Measurements from ENCODE around the gene CHD6.

The CHD6 gene, protein sequence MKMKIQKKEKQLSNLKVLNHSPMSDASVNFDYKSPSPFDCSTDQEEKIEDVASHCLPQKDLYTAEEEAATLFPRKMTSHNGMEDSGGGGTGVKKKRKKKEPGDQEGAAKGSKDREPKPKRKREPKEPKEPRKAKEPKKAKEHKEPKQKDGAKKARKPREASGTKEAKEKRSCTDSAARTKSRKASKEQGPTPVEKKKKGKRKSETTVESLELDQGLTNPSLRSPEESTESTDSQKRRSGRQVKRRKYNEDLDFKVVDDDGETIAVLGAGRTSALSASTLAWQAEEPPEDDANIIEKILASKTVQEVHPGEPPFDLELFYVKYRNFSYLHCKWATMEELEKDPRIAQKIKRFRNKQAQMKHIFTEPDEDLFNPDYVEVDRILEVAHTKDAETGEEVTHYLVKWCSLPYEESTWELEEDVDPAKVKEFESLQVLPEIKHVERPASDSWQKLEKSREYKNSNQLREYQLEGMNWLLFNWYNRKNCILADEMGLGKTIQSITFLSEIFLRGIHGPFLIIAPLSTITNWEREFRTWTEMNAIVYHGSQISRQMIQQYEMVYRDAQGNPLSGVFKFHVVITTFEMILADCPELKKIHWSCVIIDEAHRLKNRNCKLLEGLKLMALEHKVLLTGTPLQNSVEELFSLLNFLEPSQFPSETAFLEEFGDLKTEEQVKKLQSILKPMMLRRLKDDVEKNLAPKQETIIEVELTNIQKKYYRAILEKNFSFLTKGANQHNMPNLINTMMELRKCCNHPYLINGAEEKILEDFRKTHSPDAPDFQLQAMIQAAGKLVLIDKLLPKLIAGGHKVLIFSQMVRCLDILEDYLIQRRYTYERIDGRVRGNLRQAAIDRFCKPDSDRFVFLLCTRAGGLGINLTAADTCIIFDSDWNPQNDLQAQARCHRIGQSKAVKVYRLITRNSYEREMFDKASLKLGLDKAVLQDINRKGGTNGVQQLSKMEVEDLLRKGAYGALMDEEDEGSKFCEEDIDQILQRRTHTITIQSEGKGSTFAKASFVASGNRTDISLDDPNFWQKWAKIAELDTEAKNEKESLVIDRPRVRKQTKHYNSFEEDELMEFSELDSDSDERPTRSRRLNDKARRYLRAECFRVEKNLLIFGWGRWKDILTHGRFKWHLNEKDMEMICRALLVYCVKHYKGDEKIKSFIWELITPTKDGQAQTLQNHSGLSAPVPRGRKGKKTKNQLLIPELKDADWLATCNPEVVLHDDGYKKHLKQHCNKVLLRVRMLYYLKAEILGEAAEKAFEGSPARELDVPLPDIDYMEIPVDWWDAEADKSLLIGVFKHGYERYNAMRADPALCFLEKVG (N-terminal part only)

DNA sequence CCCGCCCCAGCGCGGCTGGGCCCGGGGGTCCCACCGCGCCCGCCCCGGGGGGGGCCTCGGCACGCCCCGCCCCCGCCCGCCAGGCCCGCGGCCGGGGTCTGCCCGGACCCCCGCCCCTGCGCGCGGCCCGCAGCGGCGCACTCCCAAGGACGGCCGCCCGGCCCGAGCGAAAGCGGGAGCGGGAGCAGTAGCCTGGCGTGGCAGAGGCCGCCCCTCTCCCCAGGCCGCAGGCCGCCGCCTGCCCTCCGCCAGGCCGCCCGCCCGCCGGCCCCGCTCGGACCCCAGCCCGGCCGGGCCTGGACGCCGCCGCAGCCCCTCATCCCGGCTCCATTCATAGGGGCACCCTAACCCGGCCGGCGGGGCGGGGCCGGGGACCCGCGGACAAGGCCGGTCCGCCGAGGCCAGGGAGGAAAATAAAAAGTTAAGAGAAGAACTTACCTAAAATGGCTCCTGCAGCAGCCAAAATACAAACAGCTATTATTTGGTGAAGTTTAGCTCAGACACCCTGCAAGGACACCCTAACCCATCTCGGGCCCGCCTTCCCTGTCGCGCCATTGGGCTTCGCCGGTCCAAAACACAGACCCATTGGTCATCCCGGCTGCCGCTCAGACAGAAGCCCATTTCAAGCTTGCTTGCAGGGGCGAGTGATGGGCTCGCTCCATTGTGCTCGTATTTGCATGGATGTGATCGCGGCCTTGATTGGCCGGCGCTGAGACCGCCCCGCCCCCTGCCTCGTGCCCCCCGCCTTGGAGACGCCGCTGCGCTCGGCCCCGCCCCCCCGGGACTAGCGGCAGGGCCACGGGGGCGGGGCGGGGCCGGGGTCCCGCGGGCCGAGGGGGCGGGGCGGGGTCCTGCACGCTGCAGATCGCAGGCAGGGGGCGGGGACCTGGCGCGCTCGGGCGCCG lies at the start of gene CHD6:
Gene CHD6 (minus strand): TSS at position 476 of the 905 bp plus-strand sequence. CDS start 67,040 bp downstream, outside the sequence.
- peak within 1 kb of the TSS; percentile 53 to 91 (median 82) for H3K27ac ChIP-seq
- H3K4me3 ChIP-seq: peak within 1 kb of the TSS; percentile 45 to 92 (median 70)

DNA sequence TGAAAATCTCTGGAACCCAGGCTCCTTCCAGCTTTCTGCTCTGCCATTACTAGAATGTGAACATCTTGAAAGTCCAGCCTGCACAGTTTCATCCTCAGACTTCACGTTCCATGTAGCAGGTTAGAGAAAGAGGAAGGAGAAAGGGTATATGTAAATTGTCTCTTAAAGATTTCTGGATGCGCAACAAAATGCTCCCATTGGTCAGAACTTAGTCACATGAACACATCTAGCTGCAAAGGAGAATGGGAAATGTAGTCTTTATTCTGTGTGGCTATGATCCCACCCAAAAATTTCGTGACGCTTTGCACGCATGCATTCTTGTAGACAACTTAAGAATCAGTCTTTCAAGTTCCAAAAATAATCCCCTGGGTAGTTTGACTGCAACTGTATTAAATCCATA lies 46.4 kb upstream of the CHD6 start:
- no peak overlapping the region for H3K4me3 ChIP-seq
- H3K27ac ChIP-seq: no peak overlapping the region

DNA sequence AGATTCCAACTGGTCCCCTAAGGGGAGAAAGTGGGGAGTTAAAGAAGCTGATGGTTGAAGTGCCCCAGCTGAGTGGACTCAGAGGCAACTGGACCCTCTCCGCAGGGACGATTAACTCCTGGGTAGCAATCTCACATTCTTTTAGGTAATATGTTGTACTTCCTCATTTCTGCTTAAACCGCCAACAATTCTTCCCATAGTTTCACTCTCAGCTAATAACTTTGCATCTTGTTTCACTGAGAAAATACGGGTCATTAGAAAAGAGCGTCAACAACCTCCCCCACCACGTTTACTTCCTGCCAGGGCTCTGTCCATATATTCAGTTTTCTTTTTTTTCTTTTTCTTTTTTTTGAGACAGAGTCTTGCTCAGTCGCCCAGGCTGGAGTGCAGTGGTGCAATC lies 39.5 kb upstream of the CHD6 start:
- no peak overlapping the region for H3K4me3 ChIP-seq
- H3K27ac ChIP-seq: no peak overlapping the region

DNA sequence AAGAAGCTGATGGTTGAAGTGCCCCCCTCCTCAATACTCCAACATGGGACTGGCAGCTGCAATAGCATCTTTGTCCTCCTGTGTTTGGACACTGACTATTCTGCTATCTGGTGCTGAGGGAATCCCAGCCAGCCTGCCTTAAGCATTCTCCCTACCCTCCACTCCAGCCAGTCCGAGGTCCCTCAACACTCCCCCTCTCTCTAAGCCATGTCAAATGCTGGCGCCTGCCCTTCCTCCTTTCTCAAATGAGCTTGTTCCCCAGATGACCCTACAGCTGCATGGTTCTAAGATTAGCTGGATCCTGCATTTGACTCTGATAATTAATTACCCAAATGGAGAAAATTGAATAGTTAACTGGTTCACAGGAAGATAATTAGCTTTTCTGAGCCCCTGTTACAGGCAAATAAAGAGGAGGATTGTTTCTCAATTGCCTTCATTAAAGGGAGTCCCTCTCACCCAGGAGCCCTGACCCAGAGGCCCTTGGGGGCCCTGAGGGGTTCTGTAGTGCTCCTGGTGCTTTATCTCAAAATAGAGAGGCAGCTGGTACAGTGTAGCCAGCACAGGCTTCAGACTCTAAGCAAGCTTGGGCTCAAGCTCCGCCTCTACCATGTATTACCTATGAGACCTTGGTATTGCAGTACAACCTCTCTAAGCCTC lies 37.9 kb upstream of the CHD6 start:
- no peak overlapping the region for H3K4me3 ChIP-seq
- no peak overlapping the region for H3K27ac ChIP-seq

DNA sequence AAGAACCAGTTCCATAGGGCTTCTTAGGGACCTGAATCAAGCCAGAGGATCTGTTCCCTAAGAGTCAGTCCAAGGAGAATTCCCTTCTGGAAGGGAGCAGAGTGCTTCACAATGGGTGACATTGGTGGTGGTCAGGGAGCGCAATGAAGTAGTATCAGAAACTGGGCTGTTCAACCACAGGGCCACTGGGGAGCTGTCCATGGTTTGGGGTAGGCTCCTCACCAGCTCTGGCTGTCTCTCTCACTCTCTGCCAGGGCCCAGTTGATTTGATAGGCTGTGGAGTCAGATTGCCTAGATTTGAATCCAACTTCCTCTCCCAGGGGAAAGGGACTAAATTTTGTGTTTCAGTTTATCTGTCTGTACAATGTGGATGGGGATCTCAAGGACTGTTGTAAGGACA lies 36.7 kb upstream of the CHD6 start:
- Histone ChIP-seq H3K4me3 (no peak overlapping the region), H3K27ac (no peak overlapping the region)

DNA sequence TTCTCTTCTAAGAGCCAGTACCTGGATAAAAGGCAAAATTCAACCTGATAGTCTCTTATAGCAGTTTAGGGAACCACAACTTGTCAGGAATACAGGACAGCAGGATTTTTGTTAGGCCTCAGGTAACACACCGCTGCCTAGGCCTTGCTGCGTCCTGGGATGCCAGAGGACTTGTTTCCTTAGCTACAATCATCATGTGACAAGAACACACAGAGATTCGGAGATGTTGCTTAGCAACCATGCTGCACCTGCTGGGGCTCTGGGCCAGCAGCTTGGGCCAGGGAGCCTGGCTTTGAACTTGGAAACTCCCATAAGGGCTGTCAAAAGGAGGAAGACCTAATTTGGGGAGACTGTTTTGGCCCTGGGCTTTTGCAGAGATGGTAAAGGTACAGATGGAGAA lies 36.1 kb upstream of the CHD6 start:
- Histone ChIP-seq H3K4me3 (no peak overlapping the region), H3K27ac (no peak overlapping the region)

DNA sequence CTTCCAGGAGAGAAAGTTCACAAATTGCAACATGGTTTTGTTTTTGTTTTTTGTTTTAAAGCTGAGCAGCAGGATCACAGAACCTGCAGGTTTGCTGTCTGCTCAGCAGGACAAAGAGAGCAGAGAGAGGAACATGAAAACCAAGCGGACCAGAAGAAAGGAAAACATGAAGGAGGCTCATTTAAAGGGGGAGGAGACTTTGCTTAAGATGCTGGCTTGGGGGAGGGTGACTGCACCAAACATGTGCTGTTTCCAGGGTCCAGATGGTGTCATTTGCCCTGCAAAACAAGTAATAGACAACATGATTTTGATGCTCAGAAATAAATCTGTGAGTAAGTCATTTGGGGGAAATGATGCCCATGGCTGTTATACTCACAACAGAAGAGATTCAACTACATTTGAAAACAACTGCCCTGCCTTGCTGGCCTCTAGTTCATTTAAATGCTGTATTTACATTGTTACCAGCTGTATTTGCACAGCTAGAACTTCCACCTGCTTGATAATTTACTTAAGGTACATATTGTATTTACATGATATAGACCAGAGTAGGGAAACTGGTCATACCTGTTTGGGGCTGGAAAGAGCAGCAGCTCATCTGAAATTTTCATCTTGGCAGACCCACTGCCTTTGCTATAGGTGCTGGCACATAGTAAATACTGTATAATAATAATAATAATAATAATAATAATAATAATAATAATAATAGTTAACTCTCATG lies 32.2 kb upstream of the CHD6 start:
- no peak overlapping the region for H3K4me3 ChIP-seq

DNA sequence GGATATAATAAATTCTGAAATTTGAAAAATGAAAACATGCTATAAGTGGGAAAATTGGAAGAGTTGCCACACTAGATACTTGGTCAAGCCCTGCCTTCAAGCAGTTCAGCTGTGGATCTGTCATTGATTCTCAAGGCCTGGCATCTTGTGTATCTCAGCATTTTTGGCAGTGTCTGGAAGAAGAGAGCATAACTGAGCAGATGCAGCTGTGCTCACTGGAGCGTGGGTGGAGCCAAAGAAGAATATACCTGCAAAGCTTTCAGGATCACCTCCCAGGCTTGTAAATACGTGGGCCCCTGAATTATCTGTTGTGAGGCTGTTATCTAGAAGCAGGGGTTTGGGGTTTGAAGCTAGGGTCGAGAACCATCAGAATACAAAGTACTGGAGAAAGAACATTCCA lies 31.3 kb upstream of the CHD6 start:
- peak overlapping the region in 6 of 21 experiments; percentile 10 to 61 (median 36) for H3K27ac ChIP-seq
- H3K4me3 ChIP-seq: no peak overlapping the region

More for the DNA sequence above, 32.2 kb upstream of the CHD6 start:
- peak overlapping the region in 7 of 21 experiments; percentile 22 to 61 (median 37) for H3K27ac ChIP-seq

DNA sequence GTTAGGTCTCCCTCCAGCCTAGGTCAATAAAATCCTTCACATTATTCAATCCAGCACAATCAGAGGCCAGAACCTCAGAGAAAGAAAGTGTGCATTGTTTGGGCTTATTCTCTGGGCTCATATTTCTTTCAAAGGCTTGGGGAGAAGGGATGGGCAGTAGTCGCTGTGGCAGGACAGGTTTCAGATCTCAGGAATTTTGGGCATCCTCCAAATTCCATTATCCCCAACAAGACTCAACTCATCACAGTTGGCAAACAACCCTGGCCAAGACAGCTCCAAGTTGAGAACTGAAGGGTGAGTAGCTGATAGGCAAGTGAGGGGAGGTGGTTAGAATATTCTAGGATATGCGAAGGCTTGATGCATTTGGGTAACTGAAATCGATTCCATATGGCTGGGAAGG lies 27.2 kb upstream of the CHD6 start:
- Histone ChIP-seq H3K27ac (peak overlapping the region in 7 of 21 experiments; percentile 14 to 73 (median 39)), H3K4me3 (no peak overlapping the region)

DNA sequence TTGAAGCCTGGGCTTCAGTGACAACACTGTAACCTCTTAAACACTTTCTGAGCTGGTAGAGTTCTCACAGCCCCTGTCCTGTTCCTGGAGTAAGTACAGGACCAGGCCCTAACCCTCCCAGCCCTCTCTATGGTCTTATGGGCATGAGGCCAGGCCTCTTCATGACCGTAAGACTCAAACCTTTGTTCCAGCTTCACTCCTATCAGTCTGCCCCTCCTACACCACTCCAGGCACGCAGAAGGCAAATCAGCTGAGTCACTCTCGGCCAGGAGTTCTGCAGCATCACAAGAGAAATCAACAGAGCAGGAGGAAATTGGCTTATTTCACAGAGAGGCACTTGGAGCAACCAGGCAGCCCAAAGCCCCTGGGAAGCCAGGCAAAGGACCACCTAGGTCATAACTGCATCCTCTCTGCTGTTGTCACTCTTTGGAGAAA lies 25.3 kb upstream of the CHD6 start:
- peak overlapping the region in 1 of 21 experiments; percentile 16 for H3K27ac ChIP-seq
- H3K4me3 ChIP-seq: no peak overlapping the region

DNA sequence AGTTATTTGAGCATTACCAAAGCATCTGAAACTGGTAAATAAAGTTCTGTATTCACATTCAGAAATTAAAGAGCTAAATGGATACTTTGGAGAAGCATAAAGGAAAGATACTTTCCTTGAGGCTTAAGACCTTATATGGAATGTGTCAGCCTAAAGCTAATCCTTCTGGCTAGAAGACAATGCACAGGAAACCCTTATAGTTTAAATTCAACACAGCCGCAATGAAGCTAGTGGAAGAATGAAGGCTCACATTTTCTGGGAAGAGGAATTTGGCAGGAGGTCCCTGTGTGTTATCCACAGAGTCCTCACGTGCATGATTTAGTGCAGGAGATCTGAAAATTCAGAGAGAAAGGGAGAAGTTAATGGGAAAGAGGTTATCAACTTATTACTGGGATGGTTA lies 21.5 kb upstream of the CHD6 start:
- no peak overlapping the region for H3K4me3 ChIP-seq
- no peak overlapping the region for H3K27ac ChIP-seq

DNA sequence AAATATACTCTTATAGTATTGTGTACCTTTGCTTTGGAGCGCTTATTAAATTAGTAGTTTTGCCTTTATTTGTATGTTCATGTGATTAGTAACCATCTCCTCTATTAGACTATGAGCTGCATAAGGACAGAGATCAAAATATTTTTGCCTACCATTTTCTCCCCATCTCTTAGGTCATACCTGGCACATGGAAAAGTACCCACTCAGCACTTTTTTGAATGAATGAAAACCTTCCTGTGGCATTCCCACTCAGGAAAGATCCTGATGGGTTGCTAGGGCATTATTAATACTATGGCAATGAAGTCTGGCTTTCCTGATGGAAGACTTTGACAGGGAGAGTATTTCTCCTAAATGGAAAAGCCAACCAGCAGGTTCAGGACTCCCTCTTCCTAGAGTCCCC lies 20.3 kb upstream of the CHD6 start:
- no peak overlapping the region for H3K27ac ChIP-seq
- no peak overlapping the region for H3K4me3 ChIP-seq

DNA sequence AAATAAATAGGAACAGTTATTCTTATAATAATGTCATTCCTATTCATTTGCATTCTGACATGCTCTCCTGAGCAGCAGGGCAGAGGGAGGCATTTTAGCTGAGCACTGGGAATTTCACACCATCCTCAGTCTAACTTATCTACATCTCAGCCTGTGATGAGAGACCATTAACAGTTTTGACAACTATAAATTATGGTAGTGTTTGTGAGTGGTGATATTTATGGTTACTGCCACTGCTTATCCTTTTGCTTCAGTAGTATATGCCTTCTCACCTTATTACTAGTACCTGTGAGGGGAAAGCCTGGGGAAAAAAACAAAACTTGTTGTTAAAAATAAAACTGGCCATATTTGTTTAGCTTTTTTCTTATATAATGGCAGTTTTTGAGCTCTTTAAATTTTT lies 17.0 kb upstream of the CHD6 start:
- Histone ChIP-seq H3K27ac (no peak overlapping the region), H3K4me3 (no peak overlapping the region)

DNA sequence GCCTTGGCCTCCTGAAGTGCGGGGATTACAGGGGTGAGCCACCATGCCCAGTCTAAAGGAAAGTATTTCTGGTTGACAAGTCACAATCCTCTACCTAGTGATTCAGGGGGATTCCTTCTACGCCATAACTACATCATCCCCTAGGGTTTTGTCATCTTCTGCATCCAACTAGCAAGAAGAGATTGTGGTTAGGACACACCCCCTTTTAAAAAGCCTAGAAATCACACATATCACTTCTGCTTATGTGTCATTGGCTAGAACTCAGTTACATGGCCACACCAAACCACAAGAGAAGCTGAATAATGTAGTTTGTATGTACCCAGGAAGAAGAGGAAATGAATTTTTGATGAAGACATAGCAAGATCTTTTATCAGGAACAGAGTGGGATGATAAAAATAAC lies 14.7 kb upstream of the CHD6 start:
- H3K4me3 ChIP-seq: no peak overlapping the region
- H3K27ac ChIP-seq: no peak overlapping the region

DNA sequence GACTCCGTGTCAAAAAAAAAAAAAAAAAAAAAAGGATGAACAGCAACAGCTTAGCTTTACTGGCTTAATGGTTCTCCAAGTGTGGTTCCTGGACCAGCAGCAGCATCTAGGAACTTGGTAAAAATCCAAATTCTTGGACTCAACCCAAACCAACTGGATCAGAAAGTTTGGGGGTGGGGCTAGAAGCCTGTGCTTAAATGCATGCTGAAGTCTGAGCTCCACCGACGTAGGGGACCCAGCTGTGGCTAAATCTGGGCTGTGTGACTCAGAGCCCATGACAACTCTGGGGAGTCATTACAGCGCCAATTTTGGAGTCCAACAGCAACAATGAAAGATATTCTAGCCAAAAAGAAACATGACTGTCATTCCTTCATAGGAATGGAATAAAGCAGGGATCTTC lies 13.6 kb upstream of the CHD6 start:
- Histone ChIP-seq H3K4me3 (no peak overlapping the region), H3K27ac (no peak overlapping the region)

DNA sequence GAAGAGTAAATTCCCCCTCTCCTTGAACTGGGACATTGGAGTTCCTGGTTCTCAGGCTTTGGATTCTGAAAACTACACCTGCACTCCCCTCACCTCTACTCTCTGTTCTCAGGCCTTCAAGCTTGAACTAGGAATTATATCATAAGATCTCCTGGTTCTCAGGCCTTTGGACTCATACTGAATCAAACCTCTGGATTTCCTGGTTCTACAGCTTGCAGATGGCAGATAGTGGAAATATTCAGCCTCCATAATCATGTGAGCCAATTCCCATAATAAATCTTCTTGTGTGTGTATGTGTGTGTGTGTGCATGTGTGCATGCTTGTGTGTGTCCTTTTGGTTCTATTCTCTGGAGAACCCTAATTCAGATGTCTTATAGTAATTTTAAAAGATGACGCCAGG lies 12.7 kb upstream of the CHD6 start:
- Histone ChIP-seq H3K27ac (no peak overlapping the region), H3K4me3 (no peak overlapping the region)

DNA sequence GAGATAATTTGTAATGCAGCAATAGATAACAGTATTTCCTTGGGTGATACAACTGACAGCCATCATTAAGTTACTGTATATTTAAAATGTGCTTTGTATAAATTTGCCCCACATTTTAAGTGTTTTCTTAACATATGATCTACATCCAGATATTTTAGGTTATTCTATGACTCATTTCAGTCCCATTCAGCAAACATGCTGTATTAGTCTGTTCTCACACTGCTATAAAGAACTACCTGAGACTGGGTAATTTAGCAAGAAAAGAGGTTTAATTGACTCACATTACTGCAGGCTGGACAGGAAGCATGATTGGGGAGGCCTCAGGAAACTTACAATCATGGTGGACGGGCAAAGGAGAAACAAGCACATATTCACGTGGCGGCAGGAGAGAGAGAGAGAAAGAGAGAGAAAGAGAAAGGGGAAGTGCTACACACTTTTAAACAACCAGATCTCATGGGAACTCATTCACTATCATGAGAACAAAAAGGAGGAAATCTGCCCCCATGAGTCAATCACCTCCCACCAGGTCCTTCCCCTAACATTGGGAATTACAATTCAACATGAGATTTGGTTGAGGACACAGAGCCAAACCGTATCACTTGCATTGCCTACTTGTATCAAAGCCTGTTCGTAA lies 9.6 kb upstream of the CHD6 start:
- no peak overlapping the region for H3K4me3 ChIP-seq
- H3K27ac ChIP-seq: no peak overlapping the region

Data from skin epidermis (tissue), 12 donors.